Testis (tissue), 2 donors: ENCODE results near the gene TFF3.

Source experiments
- CTCF ChIP-seq, 3 experiments: fragments of 450-650 bp in 2 of 3; fragments of 200-600 bp in 1 of 3; sonication (generic) in 1 of 3; IDR thresholded peaks; one replicate each; pipeline ENCODE4 v1.5.1; 2016 to 2019; ENCODE audit warnings: antibody characterized with exemption in 3 of 3, mild to moderate bottlenecking in 2 of 3, moderate library complexity in 1 of 3
- POLR2A ChIP-seq: fragments of 450-650 bp; IDR thresholded peaks from one replicate; pipeline ENCODE4 v1.6.1; 2017; ENCODE audit warnings: antibody characterized with exemption, mild to moderate bottlenecking, moderate library complexity

GRCh38 chr21:42344631-42345030 is 29.4 kb upstream of the TFF3 start:
- TF ChIP-seq CTCF (IDR thresholded peaks at IDR 0.05), result no peak
- no peak for TF ChIP-seq POLR2A
